GM18867 (cell line): ENCODE data around the gene BRD2.

Experiments
- ATAC-seq: cut with Tn5 transposase; IDR thresholded peaks from one replicate; pipeline ENCODE4 v1.9.1; 2021; ENCODE audit warnings: mild to moderate bottlenecking, moderate library complexity; ENCODE audit not compliant: unreplicated experiment

Gene BRD2

GRCh38 chr6:32971242-32971580 is 2.8 kb downstream of the BRD2 start:
- ATAC-seq = no peak

GRCh38 chr6:32971581-32972352 is 3.4 kb downstream of the BRD2 start:
- ATAC-seq = peak; percentile 46

- no peak for ATAC-seq
Observed at GRCh38 chr6:32972353-32973143, 4.2 kb downstream of the BRD2 start.

- ATAC-seq = no peak
Observed at GRCh38 chr6:32973144-32974015, 5.0 kb downstream of the BRD2 start.

- no peak for ATAC-seq
Observed at GRCh38 chr6:32974016-32974333, 5.6 kb downstream of the BRD2 start.

- no peak for ATAC-seq
Observed at GRCh38 chr6:32974541-32975308, 6.3 kb downstream of the BRD2 start.

- no peak for ATAC-seq
Observed at GRCh38 chr6:32975886-32976285, 7.5 kb downstream of the BRD2 start.

- no peak for ATAC-seq
Observed at GRCh38 chr6:32976334-32977069, 8.1 kb downstream of the BRD2 start.

GRCh38 chr6:32977272-32977952 is 9.0 kb downstream of the BRD2 start:
- ATAC-seq = no peak

- no peak for ATAC-seq
Observed at GRCh38 chr6:32977953-32978324, 9.5 kb downstream of the BRD2 start.

- ATAC-seq = no peak
Observed at GRCh38 chr6:32979720-32980487, 11.5 kb downstream of the BRD2 start.

- ATAC-seq = no peak
Observed at GRCh38 chr6:32980488-32981038, 12.2 kb downstream of the BRD2 start.

- no peak for ATAC-seq
Observed at GRCh38 chr6:32982084-32982701, 13.8 kb downstream of the BRD2 start.

GRCh38 chr6:32982702-32983492 is 14.5 kb downstream of the BRD2 start:
- ATAC-seq = no peak

GRCh38 chr6:32983493-32983848 is 15.1 kb downstream of the BRD2 start:
- ATAC-seq = no peak

GRCh38 chr6:32983964-32984621 is 15.7 kb downstream of the BRD2 start:
- peak; percentile 12 for ATAC-seq
